ENCODE measurements around the gene BCR.

GRCh38 chr22:23137468-23137867, 42.8 kb upstream of the BCR start:
- no peak for TF ChIP-seq CTCF (IDR thresholded peaks at IDR 0.05)
- TF ChIP-seq POLR2A (IDR thresholded peaks at IDR 0.05): no peak
- no peak for TF ChIP-seq EP300 (IDR thresholded peaks at IDR 0.05)

Measured in upper lobe of left lung (tissue), 4 donors.